SK-N-SH (cell line): ENCODE results near the gene RASSF8. TPM values are rescaled to one million over a fixed set of nuclear protein-coding genes. Genes with fewer than 3 reads are reported as not detected.

ENCODE experiments used
- CTCF ChIA-PET: fragments of 300-600, 350-600 bp; formaldehyde crosslinking; extraction: SDS; loops from one replicate; lab custom pipeline; 2021; lab: Yijun Ruan, JAX
- POLR2A ChIA-PET: fragments of 350-600 bp; sonication (Branson Sonifier 250); formaldehyde crosslinking; extraction: SDS; loops from one replicate; lab custom pipeline; 2020; ENCODE audit warnings: antibody characterized with exemption, inconsistent platforms; lab: Yijun Ruan, JAX
- DNase-seq: peaks from one replicate; pipeline ENCODE4 v3.0.0; 2012
- H2AFZ ChIP-seq: fragments of 200-600 bp; sonication (generic); 2 replicates; pipeline ENCODE4 v1.8.1; 2016; ENCODE audit warnings: antibody characterized with exemption, mild to moderate bottlenecking, low read depth
- H3F3A ChIP-seq: fragments of 200-600 bp; sonication (generic); replicated peaks from 2 replicates; pipeline ENCODE3; 2016; ENCODE audit warnings: antibody characterized with exemption, mild to moderate bottlenecking; ENCODE audit not compliant: insufficient read depth
- H3K27ac ChIP-seq, 2 experiments: fragments of 200-500 bp in 1 of 2; fragments of 200-600 bp in 1 of 2; sonication (Bioruptor generic) in 1 of 2; sonication (generic), shearing (Covaris generic) in 1 of 2; 2 replicates each; pipeline versions ENCODE4 v1.5.1 to v1.6.1; 2014 to 2016; ENCODE audit warnings: low read depth in 2 of 2, inconsistent platforms in 1 of 2, low read length in 1 of 2, mild to moderate bottlenecking in 1 of 2, mixed read lengths in 1 of 2
- H3K27me3 ChIP-seq: fragments of 200-600 bp; sonication (generic), shearing (Covaris generic); 2 replicates; pipeline ENCODE4 v1.6.1; 2016; ENCODE audit warnings: mixed run types; ENCODE audit not compliant: insufficient read depth
- H3K36me3 ChIP-seq, 2 experiments: fragments of 200-500 bp in 1 of 2; fragments of 200-600 bp in 1 of 2; sonication (Bioruptor generic) in 1 of 2; sonication (generic) in 1 of 2; replicated peaks in 1 of 2; 2 replicates each; pipeline versions ENCODE3 to v1.5.1; 2014 to 2016; ENCODE audit warnings: low read length in 1 of 2, mild to moderate bottlenecking in 1 of 2; ENCODE audit not compliant: insufficient read depth in 2 of 2, control insufficient read depth in 1 of 2
- H3K4me1 ChIP-seq, 2 experiments: fragments of 200-500 bp in 1 of 2; fragments of 200-600 bp in 1 of 2; sonication (Bioruptor generic) in 1 of 2; sonication (generic), shearing (Covaris generic) in 1 of 2; 2 replicates each; pipeline versions ENCODE4 v1.5.1 to v1.6.1; 2014 to 2016; ENCODE audit warnings: low read depth in 1 of 2, low read length in 1 of 2, mixed run types in 1 of 2; ENCODE audit not compliant: insufficient read depth in 2 of 2, control insufficient read depth in 1 of 2
- H3K4me2 ChIP-seq: fragments of 200-600 bp; sonication (generic), shearing (Covaris generic); 2 replicates; pipeline ENCODE4 v1.6.1; 2017; ENCODE audit warnings: mixed run types
- H3K4me3 ChIP-seq, 2 experiments: fragments of 200-500 bp in 1 of 2; fragments of 200-600 bp in 1 of 2; sonication (Bioruptor generic) in 1 of 2; sonication (generic), shearing (Covaris generic) in 1 of 2; 2 replicates each; pipeline versions ENCODE4 v1.5.1 to v1.8.1; 2014 to 2016; ENCODE audit warnings: low read depth in 2 of 2, inconsistent platforms in 1 of 2, low read length in 1 of 2, mild to moderate bottlenecking in 1 of 2, mixed read lengths in 1 of 2, moderate library complexity in 1 of 2
- H3K79me2 ChIP-seq: fragments of 200-600 bp; sonication (generic); 2 replicates; pipeline ENCODE4 v1.8.1; 2017; ENCODE audit warnings: mild to moderate bottlenecking; ENCODE audit not compliant: insufficient read depth
- H3K9ac ChIP-seq: fragments of 200-600 bp; sonication (generic); 2 replicates; pipeline ENCODE4 v1.6.1; 2017; ENCODE audit warnings: mixed run types
- H3K9me2 ChIP-seq: fragments of 200-600 bp; sonication (generic); 2 replicates; pipeline ENCODE4 v1.6.1; 2017; ENCODE audit warnings: mixed run types
- H3K9me3 ChIP-seq: fragments of 200-600 bp; sonication (generic); 2 replicates; pipeline ENCODE4 v1.6.1; 2017; ENCODE audit warnings: mixed run types, mild to moderate bottlenecking, moderate library complexity
- H4K20me1 ChIP-seq: fragments of 200-600 bp; sonication (generic); 2 replicates; pipeline ENCODE4 v1.6.1; 2017; ENCODE audit warnings: mild to moderate bottlenecking, mixed run types; ENCODE audit not compliant: insufficient read depth
- ELF1 ChIP-seq: IDR thresholded peaks from 2 replicates; pipeline ENCODE4 v1.4.0; 2012
- FOXM1 ChIP-seq: IDR thresholded peaks from 2 replicates; pipeline ENCODE4 v1.4.0; 2012; ENCODE audit warnings: low read depth, mild to moderate bottlenecking
- GABPA ChIP-seq: IDR thresholded peaks from 2 replicates; pipeline ENCODE4 v1.4.0; 2012; ENCODE audit warnings: low read depth, mild to moderate bottlenecking
- NFIC ChIP-seq: IDR thresholded peaks from 2 replicates; pipeline ENCODE4 v1.4.0; 2012; ENCODE audit warnings: borderline replicate concordance
- NRF1 ChIP-seq: IDR thresholded peaks from 2 replicates; pipeline ENCODE4 v1.6.1; 2012; ENCODE audit warnings: low read depth, mild to moderate bottlenecking, low read length
- RAD21 ChIP-seq: IDR thresholded peaks from 2 replicates; pipeline ENCODE4 v1.6.1; 2012; ENCODE audit warnings: mild to moderate bottlenecking, low read length
- RFX5 ChIP-seq: IDR thresholded peaks from 2 replicates; pipeline ENCODE4 v1.6.1; 2012; ENCODE audit warnings: mild to moderate bottlenecking, improper control_type of control experiment, low read length
- SIN3A ChIP-seq: IDR thresholded peaks from 2 replicates; pipeline ENCODE4 v1.6.1; 2012; ENCODE audit warnings: low read depth, mild to moderate bottlenecking, low read length, moderate library complexity, borderline replicate concordance
- TAF1 ChIP-seq: IDR thresholded peaks from 2 replicates; pipeline ENCODE4 v1.6.1; 2012; ENCODE audit warnings: low read depth, mild to moderate bottlenecking, low read length, moderate library complexity, borderline replicate concordance
- WGBS: methylation state at CpG from one replicate; pipeline ENCODE4 v1.1.6; 2017; ENCODE audit warnings: low lambda C conversion rate; 5-methylcytosine and 5-hydroxymethylcytosine counted together
- polyA plus RNA-seq, 3 experiments: library from polyadenylated mRNA; depleted of rRNA; stranded (reverse); fragments of >200 nt; gene quantifications; 2 replicates each; pipeline ENCODE4 v1.2.3, GENCODE V29; 2012
- TF ChIP-seq, protein P1 (sequence below): fragments of 200-600 bp; sonication (generic); IDR thresholded peaks from 2 replicates; pipeline ENCODE4 v1.6.1; 2017; ENCODE audit warnings: antibody characterized with exemption, mild to moderate bottlenecking, moderate library complexity
- TF ChIP-seq, protein P2 (sequence below): IDR thresholded peaks from 2 replicates; pipeline ENCODE4 v1.4.0; 2012; ENCODE audit warnings: low read depth
- TF ChIP-seq, protein P3 (sequence below): IDR thresholded peaks from 2 replicates; pipeline ENCODE4; 2012
- TF ChIP-seq, protein P4 (sequence below): IDR thresholded peaks from 2 replicates; pipeline ENCODE4 v1.4.0; 2012; ENCODE audit warnings: low read depth, borderline replicate concordance

The RASSF8 gene
- polyA plus RNA-seq, 1 of the 3 experiments (the other 2 are of a cell fraction) = 15.3 TPM

DNA sequence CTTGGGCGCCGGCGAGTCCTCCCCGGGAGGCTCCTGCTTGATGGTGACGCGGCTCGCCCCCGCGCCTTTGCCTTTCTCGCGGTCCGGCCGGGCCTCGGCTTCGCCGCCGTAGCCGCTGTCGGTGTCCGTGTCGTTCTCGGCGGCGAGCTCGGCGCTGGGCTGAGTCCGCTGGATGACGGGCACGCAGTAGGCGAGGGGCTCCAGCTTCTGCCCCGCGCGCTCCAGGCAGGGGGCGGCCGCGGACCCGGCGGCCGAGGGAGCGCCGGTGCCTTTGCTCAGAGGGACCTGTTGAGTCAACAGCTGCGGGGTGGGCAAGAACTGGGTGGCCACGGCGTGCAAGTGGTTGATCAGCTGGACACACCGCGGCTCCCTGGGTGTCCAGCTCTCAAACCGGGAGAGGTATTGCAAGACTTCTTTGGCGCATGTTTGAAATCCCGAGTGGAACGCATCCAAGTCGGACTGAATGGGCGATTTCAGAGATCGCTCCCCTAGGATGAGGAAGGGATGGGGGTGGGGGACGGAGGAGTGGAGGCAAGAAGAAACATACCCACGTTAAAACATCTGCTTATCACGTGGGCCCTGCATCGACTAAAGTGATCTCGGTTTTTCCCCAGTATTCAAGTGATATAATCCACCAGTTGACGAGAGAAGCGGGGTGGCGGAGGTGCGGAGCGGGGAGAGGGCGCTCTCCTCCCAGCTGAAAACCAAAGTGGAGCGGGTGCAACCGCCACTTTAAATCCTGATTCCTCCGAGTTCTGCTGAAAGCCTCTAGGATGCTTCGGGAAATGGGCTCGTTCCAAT lies 164.4 kb downstream of the RASSF8 start (continued):
- TF ChIP-seq NFIC (peak; percentile 35; the same call in 1 of the 2 replicates), NRF1 (no peak)
- TF ChIP-seq, protein P1, sequence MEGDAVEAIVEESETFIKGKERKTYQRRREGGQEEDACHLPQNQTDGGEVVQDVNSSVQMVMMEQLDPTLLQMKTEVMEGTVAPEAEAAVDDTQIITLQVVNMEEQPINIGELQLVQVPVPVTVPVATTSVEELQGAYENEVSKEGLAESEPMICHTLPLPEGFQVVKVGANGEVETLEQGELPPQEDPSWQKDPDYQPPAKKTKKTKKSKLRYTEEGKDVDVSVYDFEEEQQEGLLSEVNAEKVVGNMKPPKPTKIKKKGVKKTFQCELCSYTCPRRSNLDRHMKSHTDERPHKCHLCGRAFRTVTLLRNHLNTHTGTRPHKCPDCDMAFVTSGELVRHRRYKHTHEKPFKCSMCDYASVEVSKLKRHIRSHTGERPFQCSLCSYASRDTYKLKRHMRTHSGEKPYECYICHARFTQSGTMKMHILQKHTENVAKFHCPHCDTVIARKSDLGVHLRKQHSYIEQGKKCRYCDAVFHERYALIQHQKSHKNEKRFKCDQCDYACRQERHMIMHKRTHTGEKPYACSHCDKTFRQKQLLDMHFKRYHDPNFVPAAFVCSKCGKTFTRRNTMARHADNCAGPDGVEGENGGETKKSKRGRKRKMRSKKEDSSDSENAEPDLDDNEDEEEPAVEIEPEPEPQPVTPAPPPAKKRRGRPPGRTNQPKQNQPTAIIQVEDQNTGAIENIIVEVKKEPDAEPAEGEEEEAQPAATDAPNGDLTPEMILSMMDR = peak; percentile 57
- TF ChIP-seq, protein P2, sequence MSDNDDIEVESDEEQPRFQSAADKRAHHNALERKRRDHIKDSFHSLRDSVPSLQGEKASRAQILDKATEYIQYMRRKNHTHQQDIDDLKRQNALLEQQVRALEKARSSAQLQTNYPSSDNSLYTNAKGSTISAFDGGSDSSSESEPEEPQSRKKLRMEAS = peak; percentile 97

DNA sequence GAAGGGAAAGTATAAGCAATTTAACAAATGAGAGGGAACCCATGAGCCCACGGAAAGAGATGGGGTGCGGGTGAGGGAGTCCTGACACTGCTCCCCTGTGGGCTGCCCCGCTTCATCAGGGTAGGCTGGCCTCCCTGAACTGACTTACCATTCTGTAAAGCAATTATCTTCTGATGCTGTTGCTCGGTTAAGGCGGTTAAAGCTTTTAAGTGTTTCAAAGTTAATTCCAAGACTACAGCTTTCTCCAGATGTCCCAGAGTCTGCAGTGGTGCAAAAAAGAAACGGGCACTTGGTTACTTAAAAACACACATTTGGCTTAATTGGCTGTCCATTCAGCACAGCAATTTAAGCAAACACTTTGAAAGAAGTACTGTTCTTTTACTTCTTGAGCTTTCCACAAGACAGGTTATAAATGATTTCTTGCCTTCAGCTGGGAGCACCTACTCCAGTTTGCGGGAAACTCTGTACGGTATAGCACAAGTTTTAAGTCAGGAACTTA lies 165.0 kb downstream of the RASSF8 start:
- POLR2A ChIA-PET = no interaction called here
- peak overlapping the region; percentile 97 for H3K9ac ChIP-seq
- peak overlapping the region in 1 of 2 experiments; percentile 69; a peak in 2 of 4 replicates for H3K27ac ChIP-seq
- CTCF ChIA-PET = interaction anchor here (0.6 to 10.1 kb wide), 13 partner anchors 9 to 592 kb away, joined by 3 to 64 read pairs (median 5); no protein-coding TSS in a partner anchor
- H3K4me3 ChIP-seq = peak overlapping the region; percentile 65 to 80
- H3K9me2 ChIP-seq = no peaks in the 10 kb centered on the region
- H4K20me1 ChIP-seq = no peaks in the 10 kb centered on the region
- 27% methylated on average over 7 of the region's 8 CpGs for WGBS
- peak overlapping the region; percentile 45; the same call in 1 of the 2 replicates for H2AFZ ChIP-seq
- peaks cover 9 to 21% of the 10 kb centered on the region in 2 experiments; a peak in 3 of 4 replicates for H3K4me1 ChIP-seq
- H3K27me3 ChIP-seq = no peaks in the 10 kb centered on the region
- peak overlapping the region; percentile 98 for H3K4me2 ChIP-seq
- no peaks in the 10 kb centered on the region for H3K9me3 ChIP-seq
- H3F3A ChIP-seq = peaks cover 23% of the 10 kb centered on the region
- H3K79me2 ChIP-seq = peaks cover 23% of the 10 kb centered on the region
- no peaks in the 10 kb centered on the region for H3K36me3 ChIP-seq
- TF ChIP-seq SIN3A (no peak), FOXM1 (no peak), ELF1 (no peak), RFX5 (no peak), TAF1 (no peak; the same call in 1 of the 2 replicates), RAD21 (no peak), GABPA (no peak)
- TF ChIP-seq, protein P3, sequence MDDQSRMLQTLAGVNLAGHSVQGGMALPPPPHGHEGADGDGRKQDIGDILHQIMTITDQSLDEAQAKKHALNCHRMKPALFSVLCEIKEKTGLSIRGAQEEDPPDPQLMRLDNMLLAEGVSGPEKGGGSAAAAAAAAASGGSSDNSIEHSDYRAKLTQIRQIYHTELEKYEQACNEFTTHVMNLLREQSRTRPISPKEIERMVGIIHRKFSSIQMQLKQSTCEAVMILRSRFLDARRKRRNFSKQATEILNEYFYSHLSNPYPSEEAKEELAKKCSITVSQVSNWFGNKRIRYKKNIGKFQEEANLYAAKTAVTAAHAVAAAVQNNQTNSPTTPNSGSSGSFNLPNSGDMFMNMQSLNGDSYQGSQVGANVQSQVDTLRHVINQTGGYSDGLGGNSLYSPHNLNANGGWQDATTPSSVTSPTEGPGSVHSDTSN = no peak
- TF ChIP-seq, protein P4, sequence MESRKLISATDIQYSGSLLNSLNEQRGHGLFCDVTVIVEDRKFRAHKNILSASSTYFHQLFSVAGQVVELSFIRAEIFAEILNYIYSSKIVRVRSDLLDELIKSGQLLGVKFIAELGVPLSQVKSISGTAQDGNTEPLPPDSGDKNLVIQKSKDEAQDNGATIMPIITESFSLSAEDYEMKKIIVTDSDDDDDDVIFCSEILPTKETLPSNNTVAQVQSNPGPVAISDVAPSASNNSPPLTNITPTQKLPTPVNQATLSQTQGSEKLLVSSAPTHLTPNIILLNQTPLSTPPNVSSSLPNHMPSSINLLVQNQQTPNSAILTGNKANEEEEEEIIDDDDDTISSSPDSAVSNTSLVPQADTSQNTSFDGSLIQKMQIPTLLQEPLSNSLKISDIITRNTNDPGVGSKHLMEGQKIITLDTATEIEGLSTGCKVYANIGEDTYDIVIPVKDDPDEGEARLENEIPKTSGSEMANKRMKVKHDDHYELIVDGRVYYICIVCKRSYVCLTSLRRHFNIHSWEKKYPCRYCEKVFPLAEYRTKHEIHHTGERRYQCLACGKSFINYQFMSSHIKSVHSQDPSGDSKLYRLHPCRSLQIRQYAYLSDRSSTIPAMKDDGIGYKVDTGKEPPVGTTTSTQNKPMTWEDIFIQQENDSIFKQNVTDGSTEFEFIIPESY = no peak
- TF ChIP-seq, protein P1 = no peak
- no peak for DNase-seq
